ENCODE results near the gene ERH.

ERH gene

DNA sequence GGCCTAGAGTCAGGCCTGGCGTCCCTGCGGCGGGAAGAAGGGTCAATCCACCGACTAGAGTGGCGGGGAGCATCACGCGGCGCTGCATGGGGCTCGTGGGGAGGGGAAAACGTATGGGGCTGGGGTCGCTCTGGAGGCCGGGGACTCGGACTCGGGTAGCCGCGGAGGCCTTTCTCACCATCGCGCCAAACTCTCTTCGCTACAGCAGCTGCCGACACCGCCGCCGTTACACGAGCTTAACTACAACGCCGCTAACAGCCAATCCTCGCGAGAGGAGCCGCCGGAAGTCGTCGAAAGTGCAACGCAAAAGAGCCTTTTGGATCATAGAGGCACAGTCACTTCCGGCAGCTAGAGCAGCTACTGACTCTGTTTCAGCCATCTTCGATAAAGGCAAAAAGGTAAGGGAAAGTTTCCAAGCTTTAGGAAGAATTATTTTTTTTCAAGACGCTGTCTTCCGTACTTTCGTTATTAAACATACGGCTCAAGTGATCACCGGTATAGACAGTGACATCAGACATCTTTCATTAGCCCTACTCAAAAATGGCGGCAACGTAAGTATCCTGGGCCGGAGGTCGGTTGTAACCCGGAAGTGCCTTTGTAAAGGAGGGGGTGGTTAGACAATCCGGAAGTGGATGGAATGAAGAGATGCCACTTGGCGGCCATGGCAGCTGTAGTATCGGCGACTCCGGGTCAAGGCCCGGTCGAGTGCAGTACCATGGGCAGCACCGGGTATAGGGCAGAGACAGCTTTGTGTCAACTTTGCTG, at the start of gene ERH, which contains the start of gene SLC39A9:
Gene ERH (minus strand): TSS at position 247 of the 765 bp plus-strand sequence. CDS start 66 bp downstream, at position 181.
Gene SLC39A9 (plus strand): TSS at position 640 of the 765 bp plus-strand sequence. CDS start 678 bp downstream, outside the sequence.
- no peak within 1 kb of the TSS for H3K4me3 ChIP-seq (IDR thresholded peaks at IDR 0.05; ENCODE audit: insufficient read depth, low read depth, low read length)
- H3K36me3 ChIP-seq (ENCODE audit: insufficient read depth) = no peaks in the 10 kb centered on the region
- peaks cover 70% of the 10 kb centered on the region for H3K79me2 ChIP-seq (ENCODE audit: insufficient read depth, low read depth)
- peak within 1 kb of the TSS; percentile 85 for H2AFZ ChIP-seq (ENCODE audit: low read depth)
- H3K27ac ChIP-seq = peak within 1 kb of the TSS; percentile 88
- TF ChIP-seq, protein P1, sequence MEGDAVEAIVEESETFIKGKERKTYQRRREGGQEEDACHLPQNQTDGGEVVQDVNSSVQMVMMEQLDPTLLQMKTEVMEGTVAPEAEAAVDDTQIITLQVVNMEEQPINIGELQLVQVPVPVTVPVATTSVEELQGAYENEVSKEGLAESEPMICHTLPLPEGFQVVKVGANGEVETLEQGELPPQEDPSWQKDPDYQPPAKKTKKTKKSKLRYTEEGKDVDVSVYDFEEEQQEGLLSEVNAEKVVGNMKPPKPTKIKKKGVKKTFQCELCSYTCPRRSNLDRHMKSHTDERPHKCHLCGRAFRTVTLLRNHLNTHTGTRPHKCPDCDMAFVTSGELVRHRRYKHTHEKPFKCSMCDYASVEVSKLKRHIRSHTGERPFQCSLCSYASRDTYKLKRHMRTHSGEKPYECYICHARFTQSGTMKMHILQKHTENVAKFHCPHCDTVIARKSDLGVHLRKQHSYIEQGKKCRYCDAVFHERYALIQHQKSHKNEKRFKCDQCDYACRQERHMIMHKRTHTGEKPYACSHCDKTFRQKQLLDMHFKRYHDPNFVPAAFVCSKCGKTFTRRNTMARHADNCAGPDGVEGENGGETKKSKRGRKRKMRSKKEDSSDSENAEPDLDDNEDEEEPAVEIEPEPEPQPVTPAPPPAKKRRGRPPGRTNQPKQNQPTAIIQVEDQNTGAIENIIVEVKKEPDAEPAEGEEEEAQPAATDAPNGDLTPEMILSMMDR (conservative IDR thresholded peaks at IDR 0.05; ENCODE audit: low read depth, low read length) = no peak
- no peaks in the 10 kb centered on the region for H3K27me3 ChIP-seq (ENCODE audit: insufficient read depth, low read depth)
- peaks cover 40% of the 10 kb centered on the region for H3K4me1 ChIP-seq (ENCODE audit: low read depth, poor library complexity, severe bottlenecking)
- H3K4me2 ChIP-seq = peak within 1 kb of the TSS; percentile 96
- peak within 1 kb of the TSS; percentile 96 for H3K9ac ChIP-seq
- no peaks in the 10 kb centered on the region for H4K20me1 ChIP-seq (ENCODE audit: insufficient read depth)

GRCh38 chr14:69443296-69443805, 45.3 kb upstream of the ERH start:
- Histone ChIP-seq H3K27me3 (ENCODE audit: insufficient read depth, low read depth) (no peaks in the 10 kb centered on the region), H3K27ac (no peak overlapping the region), H3K4me3 (IDR thresholded peaks at IDR 0.05; ENCODE audit: insufficient read depth, low read depth, low read length) (no peak overlapping the region), H3K79me2 (ENCODE audit: insufficient read depth, low read depth) (no peaks in the 10 kb centered on the region), H4K20me1 (ENCODE audit: insufficient read depth) (no peaks in the 10 kb centered on the region), H3K4me1 (ENCODE audit: low read depth, poor library complexity, severe bottlenecking) (peaks cover 15% of the 10 kb centered on the region), H3K9ac (no peak overlapping the region), H3K4me2 (no peak overlapping the region), H3K36me3 (ENCODE audit: insufficient read depth) (no peaks in the 10 kb centered on the region), H2AFZ (ENCODE audit: low read depth) (no peak overlapping the region)
- TF ChIP-seq, protein P1 (conservative IDR thresholded peaks at IDR 0.05; ENCODE audit: low read depth, low read length) = no peak

DNA sequence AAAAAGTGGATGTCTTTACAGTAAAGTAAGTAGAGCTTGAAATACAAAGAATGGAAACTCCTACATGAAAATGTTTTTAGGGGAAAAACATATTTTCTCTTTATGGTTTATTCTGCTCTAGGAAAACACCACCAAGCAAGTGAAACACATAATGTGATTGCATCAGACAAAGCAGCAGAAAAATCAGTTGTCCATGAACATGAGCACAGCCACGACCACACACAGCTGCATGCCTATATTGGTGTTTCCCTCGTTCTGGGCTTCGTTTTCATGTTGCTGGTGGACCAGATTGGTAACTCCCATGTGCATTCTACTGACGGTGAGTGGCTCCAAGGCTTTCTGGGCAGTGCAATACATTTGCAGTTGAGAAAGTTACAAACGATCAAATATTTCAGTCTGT, 43.8 kb upstream of the ERH start:
- no peak overlapping the region for H3K4me3 ChIP-seq (IDR thresholded peaks at IDR 0.05; ENCODE audit: insufficient read depth, low read depth, low read length)
- H3K79me2 ChIP-seq (ENCODE audit: insufficient read depth, low read depth) = no peaks in the 10 kb centered on the region
- TF ChIP-seq, protein P1 (conservative IDR thresholded peaks at IDR 0.05; ENCODE audit: low read depth, low read length) = no peak
- no peaks in the 10 kb centered on the region for H4K20me1 ChIP-seq (ENCODE audit: insufficient read depth)
- H3K27ac ChIP-seq = no peak overlapping the region
- H3K4me1 ChIP-seq (ENCODE audit: low read depth, poor library complexity, severe bottlenecking) = peaks cover 15% of the 10 kb centered on the region
- H3K4me2 ChIP-seq = no peak overlapping the region
- no peak overlapping the region for H3K9ac ChIP-seq
- no peaks in the 10 kb centered on the region for H3K36me3 ChIP-seq (ENCODE audit: insufficient read depth)
- no peaks in the 10 kb centered on the region for H3K27me3 ChIP-seq (ENCODE audit: insufficient read depth, low read depth)
- H2AFZ ChIP-seq (ENCODE audit: low read depth) = no peak overlapping the region

GRCh38 chr14:69439521-69440270, 41.6 kb upstream of the ERH start:
- H3K36me3 ChIP-seq (ENCODE audit: insufficient read depth) = no peaks in the 10 kb centered on the region

More at GRCh38 chr14:69439521-69440270, 41.6 kb upstream of the ERH start:
- no peaks in the 10 kb centered on the region for H3K27me3 ChIP-seq (ENCODE audit: insufficient read depth, low read depth)
- H2AFZ ChIP-seq (ENCODE audit: low read depth) = no peak overlapping the region
- TF ChIP-seq, protein P1 (conservative IDR thresholded peaks at IDR 0.05; ENCODE audit: low read depth, low read length) = no peak
- no peaks in the 10 kb centered on the region for H3K79me2 ChIP-seq (ENCODE audit: insufficient read depth, low read depth)
- no peak overlapping the region for H3K27ac ChIP-seq
- H3K4me3 ChIP-seq (IDR thresholded peaks at IDR 0.05; ENCODE audit: insufficient read depth, low read depth, low read length) = no peak overlapping the region
- H4K20me1 ChIP-seq (ENCODE audit: insufficient read depth) = no peaks in the 10 kb centered on the region
- H3K4me1 ChIP-seq (ENCODE audit: low read depth, poor library complexity, severe bottlenecking) = peaks cover 15% of the 10 kb centered on the region
- no peak overlapping the region for H3K4me2 ChIP-seq
- no peak overlapping the region for H3K9ac ChIP-seq
